GM19043 (cell line): ENCODE results near the gene CLEC1A.

ENCODE experiments used
- ATAC-seq: cut with Tn5 transposase; IDR thresholded peaks from one replicate; pipeline ENCODE4 v1.9.1; 2021; ENCODE audit warnings: low read depth; ENCODE audit not compliant: unreplicated experiment

Gene CLEC1A

GRCh38 chr12:10101648-10102220, 2.9 kb upstream of the CLEC1A start:
- ATAC-seq, result no peak

- ATAC-seq, result no peak
Measured at GRCh38 chr12:10101042-10101579, 2.3 kb upstream of the CLEC1A start.

- ATAC-seq, result no peak
Measured at GRCh38 chr12:10097521-10097920, 1.3 kb downstream of the CLEC1A start.

DNA sequence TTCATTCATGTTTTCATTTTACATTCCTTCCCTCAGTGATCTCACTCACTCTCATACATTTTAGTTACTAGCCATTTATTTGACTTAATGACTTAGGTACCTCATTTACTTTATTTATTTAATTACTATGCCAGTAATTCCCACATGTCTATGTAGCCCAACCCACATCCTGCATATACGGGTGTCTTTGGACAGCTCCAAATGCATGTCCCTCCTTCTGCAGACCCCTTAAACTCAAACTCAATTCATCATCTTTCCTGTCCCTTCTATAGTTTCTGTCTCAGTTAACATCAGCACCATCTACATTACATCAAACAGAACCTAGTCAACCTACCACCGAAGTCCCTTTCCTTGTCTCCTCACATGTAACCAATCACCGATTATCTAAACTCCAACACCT, 2.8 kb downstream of the CLEC1A start:
- no peak for ATAC-seq

- ATAC-seq, result no peak
Measured at GRCh38 chr12:10094646-10095395, 4.0 kb downstream of the CLEC1A start.

DNA sequence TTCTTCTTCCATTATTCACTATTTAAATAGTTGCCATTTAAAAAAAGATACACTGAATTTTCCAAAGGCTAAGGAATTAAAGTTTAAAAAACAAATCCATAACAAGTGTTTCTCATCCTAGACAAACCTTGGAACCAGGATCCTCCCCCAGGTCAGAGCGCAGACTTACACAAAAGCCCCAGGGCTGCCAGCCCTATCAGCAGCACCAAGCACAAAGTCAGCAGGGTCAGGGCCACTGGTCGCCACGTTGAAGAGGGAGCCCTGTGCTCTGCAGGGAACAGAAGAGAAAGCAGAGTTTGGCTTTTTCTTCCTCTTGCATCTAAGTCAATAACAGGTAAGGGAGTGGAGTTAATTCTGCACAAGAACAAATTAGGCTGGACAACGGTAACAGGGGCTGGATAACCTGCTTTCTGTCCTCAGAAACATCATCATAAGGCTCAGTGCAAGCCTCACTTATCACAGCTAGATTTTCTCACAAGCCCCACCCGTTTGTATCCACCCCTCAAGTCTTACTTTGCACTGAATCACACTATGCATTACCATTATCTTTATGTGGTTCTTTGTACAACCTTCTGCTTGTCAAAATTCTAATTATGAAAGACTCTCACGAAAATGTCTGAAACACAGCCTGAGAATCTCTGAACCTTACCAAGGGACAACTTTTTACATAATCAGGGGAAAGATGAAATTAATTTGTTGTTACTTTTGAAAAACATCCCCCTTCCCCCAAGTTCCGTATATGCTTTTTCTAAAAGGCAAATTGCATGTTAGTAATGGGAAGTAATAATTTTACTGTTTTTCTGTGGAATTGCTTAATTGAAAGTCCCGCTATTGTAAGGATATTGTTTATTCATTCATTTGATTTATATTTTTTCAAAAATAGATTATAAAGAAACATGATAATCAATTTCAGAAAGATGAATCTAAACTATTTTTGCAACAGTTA, 9.6 kb downstream of the CLEC1A start:
- no peak for ATAC-seq

DNA sequence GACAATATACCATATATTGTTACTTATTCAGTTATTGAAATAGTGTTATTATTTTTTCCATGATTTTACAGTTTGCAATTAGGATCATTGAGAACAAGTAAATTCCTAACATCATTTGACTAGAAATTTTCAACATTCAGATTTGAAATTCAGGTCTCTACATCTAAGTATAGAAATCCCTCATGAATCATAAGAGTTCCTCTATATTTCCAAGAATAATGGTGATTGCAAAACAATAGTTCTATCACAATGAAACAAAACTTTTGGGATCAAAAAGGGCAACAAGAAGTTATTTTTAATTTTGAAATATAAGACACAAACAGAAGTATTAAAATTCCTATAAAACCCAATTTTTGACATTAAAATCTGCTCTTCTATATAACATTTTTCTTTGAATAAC, 10.8 kb downstream of the CLEC1A start:
- no peak for ATAC-seq

DNA sequence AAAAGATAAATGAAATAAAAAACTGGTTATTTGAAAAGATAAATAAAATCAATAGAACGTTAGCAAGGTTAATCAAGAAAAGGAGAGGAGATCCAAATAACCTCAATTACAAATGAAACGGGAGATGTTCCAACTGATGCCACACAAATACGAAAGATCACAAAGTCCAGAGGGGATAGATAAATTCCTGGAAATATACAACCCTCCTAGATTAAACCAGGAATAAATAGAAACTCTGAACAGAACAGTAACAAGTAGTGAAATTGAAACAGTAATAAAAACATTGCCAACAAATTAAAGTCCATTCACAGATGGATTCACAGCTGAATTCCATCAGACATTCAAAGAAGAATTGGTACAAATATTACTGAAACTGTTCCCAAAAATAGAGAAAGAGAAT, 12.4 kb downstream of the CLEC1A start:
- no peak for ATAC-seq

- no peak for ATAC-seq
Measured at GRCh38 chr12:10084733-10085132, 14.1 kb downstream of the CLEC1A start.

DNA sequence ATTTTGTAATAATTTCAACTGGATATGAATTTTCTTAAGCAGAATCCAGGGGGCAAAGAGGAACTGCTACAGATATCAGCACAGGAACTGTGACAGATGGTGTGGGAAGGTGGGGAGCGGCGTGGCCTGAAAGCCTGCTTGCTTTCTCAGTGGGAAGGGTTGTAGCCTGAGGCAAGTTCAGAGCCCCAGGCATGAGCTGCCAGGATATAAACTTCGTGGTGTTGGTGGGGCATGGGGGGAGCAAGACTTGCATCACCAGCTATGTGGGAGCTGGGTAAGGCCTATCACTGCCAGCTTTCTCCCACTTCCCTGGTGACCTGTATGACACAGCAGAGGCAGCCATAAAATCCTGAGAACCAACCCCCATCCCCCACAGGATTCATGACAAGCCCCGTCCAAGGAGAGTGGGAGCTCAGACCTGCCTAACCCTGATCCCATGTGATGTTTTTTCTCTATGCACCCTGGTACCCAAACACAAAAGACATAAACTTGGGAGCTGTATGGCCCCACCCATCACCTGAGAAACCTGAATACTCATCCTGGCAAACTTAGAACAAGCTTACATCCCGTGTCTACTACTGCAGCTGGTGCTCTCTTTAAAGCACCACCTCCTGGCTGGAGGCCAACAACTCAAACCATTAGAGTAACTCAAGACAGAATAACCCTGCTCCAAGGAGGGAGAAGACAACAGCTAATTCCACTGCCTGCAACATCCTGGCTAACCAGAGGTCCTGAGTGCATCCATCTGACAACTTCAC, 16.5 kb downstream of the CLEC1A start:
- no peak for ATAC-seq

DNA sequence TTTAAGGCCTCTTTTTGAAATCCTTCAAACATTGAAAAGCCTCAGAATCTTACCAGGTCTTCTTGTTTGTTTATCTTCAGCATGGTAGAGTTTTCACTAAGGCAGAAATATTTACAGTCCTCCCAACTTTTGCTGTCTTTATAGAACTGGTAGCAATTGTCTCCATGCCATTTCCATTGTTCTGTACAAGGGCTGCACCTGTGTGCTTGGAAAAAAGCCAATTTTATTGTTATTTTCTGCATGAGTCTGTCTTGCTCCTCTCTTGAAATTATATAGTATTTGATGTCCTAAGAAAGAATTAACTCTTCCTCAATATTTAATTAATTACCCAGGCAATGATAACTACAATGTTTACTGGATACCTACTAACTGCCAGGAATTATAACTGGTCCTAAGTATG, 23.3 kb downstream of the CLEC1A start:
- no peak for ATAC-seq

DNA sequence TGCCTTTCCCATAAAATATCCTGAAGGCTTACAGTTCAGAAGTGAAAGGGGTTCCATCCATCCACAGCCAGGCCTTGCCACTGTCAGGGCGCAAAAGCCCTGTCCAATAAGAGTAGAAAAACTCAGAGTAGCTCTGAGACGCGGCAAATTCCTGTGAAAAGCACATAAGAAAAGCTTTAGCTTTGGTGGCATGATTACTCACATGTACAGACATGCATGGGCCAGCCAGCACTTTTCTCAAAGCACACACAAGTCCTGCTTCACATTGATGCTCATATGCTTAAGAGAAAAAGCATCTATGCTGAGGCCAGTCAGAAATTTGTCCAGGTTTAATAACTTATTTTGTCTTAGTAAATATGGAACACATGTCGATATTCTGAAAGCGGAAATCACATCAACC, 25.5 kb downstream of the CLEC1A start:
- ATAC-seq, result no peak

DNA sequence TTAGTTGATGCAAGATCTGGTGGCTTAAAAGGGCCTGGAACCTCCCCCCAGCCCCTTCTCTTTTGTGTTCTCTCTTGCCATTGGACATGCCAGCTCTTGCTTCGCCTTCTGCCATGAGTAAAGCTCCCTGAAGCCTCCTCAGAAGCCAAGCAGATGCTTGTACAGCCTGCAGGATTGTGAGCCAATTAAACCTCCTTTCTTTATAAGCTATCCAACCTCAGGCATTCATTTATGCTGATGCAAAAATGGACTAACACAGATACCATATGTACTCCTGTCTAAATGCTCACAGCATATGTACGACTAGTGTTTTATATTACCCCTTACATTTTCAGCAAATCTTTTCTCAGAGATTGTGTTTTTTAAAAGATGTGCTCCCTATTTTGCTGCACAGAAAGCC, 26.7 kb downstream of the CLEC1A start:
- no peak for ATAC-seq

DNA sequence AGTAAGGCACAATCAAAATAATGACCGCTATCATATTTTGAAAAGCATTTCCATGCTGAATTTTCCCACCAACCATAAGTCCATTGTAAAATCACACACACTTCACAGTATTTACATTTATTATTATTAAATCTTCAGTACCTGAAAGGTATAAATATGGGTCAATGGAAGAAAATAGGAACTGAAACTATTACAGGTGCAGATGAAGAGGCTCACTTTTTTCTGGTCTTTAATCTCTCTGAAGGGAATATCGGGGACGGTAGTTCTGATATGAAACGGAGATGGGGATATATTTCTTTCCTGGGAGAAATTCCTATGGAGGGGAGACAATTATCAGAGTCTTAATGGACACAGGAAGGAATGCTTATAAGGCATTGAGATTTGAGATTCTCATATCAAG, 28.4 kb downstream of the CLEC1A start:
- no peak for ATAC-seq

DNA sequence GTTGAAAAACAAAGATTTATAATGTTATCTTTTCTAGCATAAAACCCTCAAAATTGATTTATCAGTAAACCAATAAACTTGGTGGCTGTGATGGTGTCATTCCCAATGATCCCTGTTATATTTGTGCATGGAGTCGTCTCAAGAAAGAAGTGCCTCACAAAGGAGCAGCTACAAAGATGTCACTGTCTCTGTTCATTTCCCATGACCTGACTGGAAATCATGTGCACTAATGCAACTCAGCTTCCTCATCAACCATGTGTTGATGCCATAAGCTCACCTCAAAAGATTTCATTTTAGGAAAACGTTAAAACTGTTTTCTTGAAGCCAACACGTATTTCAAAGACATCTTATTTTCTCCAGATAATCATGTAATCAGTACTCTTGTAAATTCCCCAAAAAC, 28.8 kb downstream of the CLEC1A start:
- ATAC-seq, result no peak

GRCh38 chr12:10069099-10069498, 29.7 kb downstream of the CLEC1A start:
- no peak for ATAC-seq

DNA sequence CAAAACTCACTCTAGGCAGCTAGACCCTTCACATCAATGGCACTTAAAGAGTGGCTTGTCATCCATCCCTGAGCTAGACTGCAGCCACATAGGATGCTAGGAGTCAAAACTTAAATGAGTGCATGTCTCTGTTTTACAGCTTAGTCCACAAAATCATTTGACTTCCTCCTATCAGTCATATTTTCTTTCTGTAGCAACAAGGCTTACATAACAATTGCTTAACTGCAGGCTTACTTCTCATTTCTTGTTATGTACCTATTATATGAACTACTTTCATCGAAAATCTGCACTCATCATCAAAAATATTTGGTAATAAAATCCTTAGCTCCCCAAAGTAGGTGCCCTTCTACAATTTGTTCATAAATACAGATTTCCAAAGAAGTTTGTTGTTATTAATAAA, 30.1 kb downstream of the CLEC1A start:
- no peak for ATAC-seq

DNA sequence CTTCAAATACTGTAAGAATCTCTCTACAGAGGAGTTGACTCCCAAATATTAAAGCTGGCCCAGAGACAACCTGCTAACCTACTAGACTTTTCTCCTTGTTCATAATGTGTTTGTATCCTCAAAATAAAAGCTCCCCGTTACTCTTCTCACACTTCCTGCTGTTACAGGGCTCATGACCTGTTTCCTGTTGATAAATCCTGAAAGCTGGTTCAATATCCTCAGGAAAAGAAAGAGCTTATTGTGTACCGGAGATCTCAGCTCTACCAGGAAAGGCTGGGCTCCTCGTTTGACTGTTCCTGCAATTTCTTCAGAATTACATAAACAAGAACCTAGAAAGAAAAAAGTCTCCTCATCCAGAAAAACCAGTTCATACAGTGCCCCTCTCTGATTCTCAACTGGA, 30.8 kb downstream of the CLEC1A start:
- ATAC-seq, result no peak

- ATAC-seq, result no peak
Measured at GRCh38 chr12:10067264-10067663, 31.5 kb downstream of the CLEC1A start.

DNA sequence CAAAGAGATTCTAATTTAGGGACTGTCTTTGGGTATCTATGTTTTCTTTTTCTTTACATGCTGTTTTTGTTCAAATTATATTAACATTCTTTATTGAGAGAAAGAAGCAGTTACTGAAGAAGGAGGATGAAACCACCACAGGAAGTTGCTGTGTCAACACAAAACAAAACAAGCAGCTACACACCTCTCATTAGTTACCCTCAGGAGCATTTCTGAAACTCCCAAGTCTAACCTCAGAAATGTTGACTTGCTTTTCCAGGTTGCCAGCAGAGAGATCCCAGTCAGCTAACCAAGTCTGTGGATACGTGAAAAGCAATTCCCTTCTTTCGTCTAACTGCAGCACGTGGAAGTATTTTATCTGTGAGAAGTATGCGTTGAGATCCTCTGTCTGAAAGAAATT, 33.5 kb downstream of the CLEC1A start:
- no peak for ATAC-seq

- ATAC-seq, result no peak
Measured at GRCh38 chr12:10058387-10058786, 40.4 kb downstream of the CLEC1A start.
